GM12878 (cell line): ENCODE measurements around the gene ZNF511. TPM values are rescaled to one million over a fixed set of nuclear protein-coding genes. Genes with fewer than 3 reads are reported as not detected.

Experiments
- ATAC-seq: fragments of 200-7000 bp; cut with Tn5 transposase; 3 replicates; pipeline ENCODE4 v1.9.1; 2020; ENCODE audit warnings: mild to moderate bottlenecking, moderate library complexity
- BruUV-seq: library from RNA; stranded (reverse); fragments of 400-500 nt; replicated peaks from 2 replicates; lab custom pipeline; 2021; lab: Mats Ljungman, UMichigan
- CTCF ChIA-PET: fragments of 300-600 bp; sonication (Branson Sonifier 250); formaldehyde crosslinking; extraction: SDS; loops from one replicate; lab custom pipeline; 2021; ENCODE audit warnings: inconsistent platforms; lab: Yijun Ruan, JAX
- POLR2A ChIA-PET: fragments of 350-600 bp; formaldehyde crosslinking; extraction: SDS; loops from one replicate; lab custom pipeline; 2021; ENCODE audit warnings: inconsistent platforms; lab: Charles Lee
- RAD21 ChIA-PET: fragments of 300-600 bp; sonication (Branson Sonifier 250); formaldehyde crosslinking; loops from one replicate; lab custom pipeline; 2023; ENCODE audit warnings: antibody characterized with exemption; ENCODE audit not compliant: unreplicated experiment; lab: Charles Lee
- SMC1A ChIA-PET: fragments of 300-600 bp; sonication (Branson Sonifier 250); formaldehyde crosslinking; loops from one replicate; lab custom pipeline; 2023; ENCODE audit not compliant: unreplicated experiment, uncharacterized antibody; lab: Charles Lee
- DNase-seq: peaks from one replicate; pipeline ENCODE4 v3.0.0-alpha.2; 2011; ENCODE audit warnings: low read depth, low spot score
- FAIRE-seq: peaks from 3 replicates; lab custom pipeline; 2011; peaks lifted over from hg19 to GRCh38; lab: Jason Lieb, UNC
- H2AFZ ChIP-seq: 2 replicates; pipeline ENCODE4 v1.6.0; 2011; ENCODE audit warnings: low read depth, low read length, control low read depth; ENCODE audit not compliant: control insufficient read depth
- H3K27ac ChIP-seq: 2 replicates; pipeline ENCODE4 v1.5.1; 2011; ENCODE audit warnings: control low read depth; ENCODE audit not compliant: control insufficient read depth, insufficient read depth
- H3K27me3 ChIP-seq, 2 experiments: replicated peaks in 1 of 2; 2 replicates each; pipeline versions ENCODE4 v1.6.0 to v1.6.1; 2011; ENCODE audit warnings: low read length in 1 of 2; ENCODE audit not compliant: control insufficient read depth in 2 of 2, insufficient read depth in 2 of 2
- H3K36me3 ChIP-seq, 2 experiments: 2 replicates each; pipeline ENCODE4 v1.5.1; 2011; ENCODE audit warnings: low read length in 1 of 2; ENCODE audit not compliant: control insufficient read depth in 2 of 2, insufficient read depth in 2 of 2
- H3K4me1 ChIP-seq: 2 replicates; pipeline ENCODE4 v1.6.1; 2011; ENCODE audit warnings: mild to moderate bottlenecking, low read length, moderate library complexity, mixed read lengths; ENCODE audit not compliant: control insufficient read depth, insufficient read depth
- H3K4me2 ChIP-seq: 2 replicates; pipeline ENCODE4 v1.6.0; 2011; ENCODE audit warnings: control low read depth; ENCODE audit not compliant: control insufficient read depth, insufficient read depth
- H3K4me3 ChIP-seq: fragments of 200-600 bp; sonication (generic); 2 replicates; pipeline ENCODE4 v1.5.1; 2016
- H3K79me2 ChIP-seq: 2 replicates; pipeline ENCODE4 v1.6.0; 2011; ENCODE audit warnings: low read length; ENCODE audit not compliant: control insufficient read depth, insufficient read depth
- H3K9ac ChIP-seq: 2 replicates; pipeline ENCODE4 v1.8.0; 2011; ENCODE audit warnings: low read length, control low read depth, mixed read lengths; ENCODE audit not compliant: control insufficient read depth, insufficient read depth
- H3K9me3 ChIP-seq: replicated peaks from 3 replicates; pipeline ENCODE4 v1.5.1; 2011; ENCODE audit warnings: mild to moderate bottlenecking, low read length; ENCODE audit not compliant: control insufficient read depth, insufficient read depth
- H4K20me1 ChIP-seq: 2 replicates; pipeline ENCODE4 v1.6.0; 2011; ENCODE audit not compliant: control insufficient read depth, insufficient read depth
- EZH2 ChIP-seq: IDR thresholded peaks from 2 replicates; pipeline ENCODE4 v1.6.1; 2012; ENCODE audit warnings: low read depth, mild to moderate bottlenecking, control low read depth, inconsistent platforms, low read length, borderline replicate concordance; ENCODE audit not compliant: control insufficient read depth
- HCFC1 ChIP-seq: fragments of 150-350 bp; IDR thresholded peaks from 2 replicates; pipeline ENCODE4 v1.6.1; 2014; ENCODE audit warnings: low read length
- HDAC6 ChIP-seq: fragments of 200-600 bp; sonication (generic); IDR thresholded peaks from one replicate; pipeline ENCODE4 v1.8.0; 2017; ENCODE audit warnings: antibody characterized with exemption; ENCODE audit not compliant: unreplicated experiment
- HDGF ChIP-seq: fragments of 450-650 bp; IDR thresholded peaks from 2 replicates; pipeline ENCODE4 v1.6.1; 2016; ENCODE audit warnings: antibody characterized with exemption
- NR2C1 ChIP-seq: fragments of 450-650 bp; IDR thresholded peaks from 2 replicates; pipeline ENCODE4 v1.6.1; 2017; ENCODE audit warnings: antibody characterized with exemption, mild to moderate bottlenecking, moderate library complexity
- NR2C2 ChIP-seq: IDR thresholded peaks from 2 replicates; pipeline ENCODE4 v1.6.1; 2011; ENCODE audit warnings: borderline replicate concordance, low read depth; ENCODE audit not compliant: control insufficient read depth, insufficient read length
- SIN3A ChIP-seq: IDR thresholded peaks from 2 replicates; pipeline ENCODE4 v1.6.1; 2012; ENCODE audit warnings: low read depth, low read length, improper control_type of control experiment
- SIX5 ChIP-seq: IDR thresholded peaks from 2 replicates; pipeline ENCODE4 v1.6.1; 2011; ENCODE audit warnings: mild to moderate bottlenecking, low read depth, low read length, moderate library complexity; ENCODE audit not compliant: severe bottlenecking
- ZNF274 ChIP-seq: IDR thresholded peaks from one replicate; pipeline ENCODE4 v1.8.0; 2011; ENCODE audit not compliant: insufficient read length, insufficient read depth
- WGBS: methylation state at CpG from one replicate; pipeline ENCODE4 v1.1.6; 2016; ENCODE audit warnings: low lambda C conversion rate; ENCODE audit not compliant: insufficient replicate concordance, insufficient coverage; ENCODE audit errors: missing lambda C conversion rate; 5-methylcytosine and 5-hydroxymethylcytosine counted together
- in situ Hi-C: fragments of 300-500 bp; cut with MboI; formaldehyde crosslinking; loops from 9 replicates; pipeline ENCODE4 v1.14.3; 2018; ENCODE audit warnings: mixed read lengths
- intact Hi-C: fragments of 100-400 bp; cut with micrococcal nuclease; formaldehyde crosslinking; loops from one replicate; pipeline ENCODE4 v1.14.2; 2022; ENCODE audit not compliant: unreplicated experiment
- polyA plus RNA-seq, 11 experiments: library from polyadenylated mRNA; depleted of rRNA in 4 of 11; unstranded in 6 of 11; stranded (reverse) in 5 of 11; fragments of >200 nt; fragmentation: Nextera tagmentation in 4 of 11; fragmentation: Illumina TruSeq in 1 of 11; extraction: Ambion mirVana in 4 of 11; extraction: Trizol in 1 of 11; gene quantifications; 1 replicate in 1 of 11; 2 replicates in 10 of 11; pipeline versions ENCODE4 v1.2.1 to v1.2.3, GENCODE V29; 2011 to 2016; ENCODE audit warnings: inconsistent platforms in 2 of 11, missing spikeins in 2 of 11, low read depth in 1 of 11
- total RNA-seq, 4 experiments: library from RNA; depleted of rRNA in 3 of 4; stranded (reverse); fragments of >200 nt in 3 of 4; fragmentation: Illumina TruSeq in 1 of 4; extraction: Trizol in 1 of 4; gene quantifications; 2 replicates each; pipeline versions ENCODE4 v1.2.1 to v1.2.3, GENCODE V29; 2013 to 2021
- TF ChIP-seq, protein P1 (sequence below): fragments of 450-650 bp; IDR thresholded peaks from 2 replicates; pipeline ENCODE4 v1.6.1; 2017; ENCODE audit warnings: mild to moderate bottlenecking
- TF ChIP-seq, protein P2 (sequence below): IDR thresholded peaks from 2 replicates; pipeline ENCODE4 v1.6.1; 2011; ENCODE audit warnings: borderline replicate concordance, low read depth, mild to moderate bottlenecking, moderate library complexity, mixed read lengths, low read length; ENCODE audit not compliant: insufficient read depth; ENCODE audit errors: extremely low read length

The ZNF511 gene
- total and polyA plus RNA-seq, 10 of the 15 experiments (the other 5 are each of a cell fraction or from before 2014, with no cell fraction given): 0.58 to 110 (median 32.0) TPM

DNA sequence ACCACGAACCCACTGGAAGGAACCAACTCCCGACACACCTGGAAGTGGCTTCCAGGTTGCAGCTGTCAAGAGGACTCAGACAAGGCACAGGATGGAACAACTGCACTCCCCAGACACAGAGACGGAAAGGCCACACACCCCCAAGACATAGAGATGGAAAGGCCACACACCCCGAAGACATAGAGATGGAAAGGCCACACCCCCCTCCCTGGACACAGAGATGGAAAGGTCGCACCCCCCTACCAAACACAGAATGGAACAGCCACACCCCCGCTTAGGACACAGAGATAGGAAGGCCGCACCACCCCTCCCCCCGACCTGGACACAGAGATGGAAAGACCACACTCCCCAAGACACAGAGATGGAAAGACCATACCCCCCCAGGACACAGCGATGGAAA lies 7.6 kb downstream of the ZNF511 start:
- RAD21 ChIA-PET: no interaction called here
- intact Hi-C loops: no loop called here

More for the DNA sequence above, 7.6 kb downstream of the ZNF511 start:
- Histone ChIP-seq H2AFZ (no peak overlapping the region), H3K4me1 (no peaks in the 10 kb centered on the region), H3K27ac (no peak overlapping the region), H3K36me3 (peaks cover 0 to 4% of the 10 kb centered on the region in 2 experiments; a peak in 1 of 4 replicates), H3K9ac (no peak overlapping the region), H3K4me3 (no peak overlapping the region), H3K79me2 (no peaks in the 10 kb centered on the region), H3K27me3 (no peaks in the 10 kb centered on the region), H4K20me1 (no peaks in the 10 kb centered on the region), H3K4me2 (no peak overlapping the region), H3K9me3 (no peaks in the 10 kb centered on the region; the same call in 2 of the 3 replicates)
- FAIRE-seq (no peak), DNase-seq (no peak), ATAC-seq (no peak)
- TF ChIP-seq HDAC6: no peak
- TF ChIP-seq NR2C1: no peak
- no peak for TF ChIP-seq EZH2
- TF ChIP-seq, protein P1, sequence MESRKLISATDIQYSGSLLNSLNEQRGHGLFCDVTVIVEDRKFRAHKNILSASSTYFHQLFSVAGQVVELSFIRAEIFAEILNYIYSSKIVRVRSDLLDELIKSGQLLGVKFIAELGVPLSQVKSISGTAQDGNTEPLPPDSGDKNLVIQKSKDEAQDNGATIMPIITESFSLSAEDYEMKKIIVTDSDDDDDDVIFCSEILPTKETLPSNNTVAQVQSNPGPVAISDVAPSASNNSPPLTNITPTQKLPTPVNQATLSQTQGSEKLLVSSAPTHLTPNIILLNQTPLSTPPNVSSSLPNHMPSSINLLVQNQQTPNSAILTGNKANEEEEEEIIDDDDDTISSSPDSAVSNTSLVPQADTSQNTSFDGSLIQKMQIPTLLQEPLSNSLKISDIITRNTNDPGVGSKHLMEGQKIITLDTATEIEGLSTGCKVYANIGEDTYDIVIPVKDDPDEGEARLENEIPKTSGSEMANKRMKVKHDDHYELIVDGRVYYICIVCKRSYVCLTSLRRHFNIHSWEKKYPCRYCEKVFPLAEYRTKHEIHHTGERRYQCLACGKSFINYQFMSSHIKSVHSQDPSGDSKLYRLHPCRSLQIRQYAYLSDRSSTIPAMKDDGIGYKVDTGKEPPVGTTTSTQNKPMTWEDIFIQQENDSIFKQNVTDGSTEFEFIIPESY: no peak
- TF ChIP-seq HCFC1: no peak
- no peak for TF ChIP-seq ZNF274
- no peak for TF ChIP-seq HDGF
- TF ChIP-seq NR2C2: no peak
- TF ChIP-seq SIX5: no peak
- no peak for TF ChIP-seq SIN3A
- TF ChIP-seq, protein P2, sequence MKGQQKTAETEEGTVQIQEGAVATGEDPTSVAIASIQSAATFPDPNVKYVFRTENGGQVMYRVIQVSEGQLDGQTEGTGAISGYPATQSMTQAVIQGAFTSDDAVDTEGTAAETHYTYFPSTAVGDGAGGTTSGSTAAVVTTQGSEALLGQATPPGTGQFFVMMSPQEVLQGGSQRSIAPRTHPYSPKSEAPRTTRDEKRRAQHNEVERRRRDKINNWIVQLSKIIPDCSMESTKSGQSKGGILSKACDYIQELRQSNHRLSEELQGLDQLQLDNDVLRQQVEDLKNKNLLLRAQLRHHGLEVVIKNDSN: no peak
- ChIA-PET SMC1A (interaction anchor here (0.7 kb wide), 1 partner anchor 14 kb away, joined by 3 read pairs; no protein-coding TSS in a partner anchor), POLR2A (no interaction called here), CTCF (interaction anchor here (0.6 to 1.7 kb wide), 6 partner anchors 8 to 934 kb away, joined by 3 to 6 read pairs (median 4); partner anchors contain the start of gene ECHS1)
- in situ Hi-C loops: no loop called here
- BruUV-seq: no TSS peak
- WGBS: 79% methylated on average over 9 of the region's 9 CpGs
